Mesendoderm (in vitro differentiated cells): ENCODE data around the gene RAVER1.
A peak's percentile ranks its signal among the peaks of the same experiment; 100 is the strongest.

Experiments used
- DNase-seq: peaks from one replicate; pipeline ENCODE4 v3.0.0; 2013
- H2AK5ac ChIP-seq: 2 replicates; pipeline ENCODE4 v1.6.1; 2013; ENCODE audit warnings: low read length, inconsistent platforms
- H2BK120ac ChIP-seq: 2 replicates; pipeline ENCODE4 v1.6.1; 2013; ENCODE audit warnings: low read depth, mild to moderate bottlenecking, low read length, moderate library complexity, mixed read lengths
- H2BK15ac ChIP-seq: replicated peaks from 2 replicates; pipeline ENCODE4 v1.6.1; 2013; ENCODE audit warnings: low read depth, mild to moderate bottlenecking, moderate library complexity
- H2BK5ac ChIP-seq: 2 replicates; pipeline ENCODE4 v1.6.1; 2013; ENCODE audit warnings: low read length, inconsistent platforms
- H3K18ac ChIP-seq: 2 replicates; pipeline ENCODE4 v1.6.1; 2013; ENCODE audit warnings: mild to moderate bottlenecking, low read length, mixed read lengths
- H3K23ac ChIP-seq: one replicate; pipeline ENCODE4 v1.6.1; 2013; ENCODE audit warnings: low read length
- H3K27ac ChIP-seq: 2 replicates; pipeline ENCODE4 v1.5.1; 2013; ENCODE audit warnings: low read depth, mild to moderate bottlenecking, inconsistent platforms, low read length, moderate library complexity
- H3K27me3 ChIP-seq: 2 replicates; pipeline ENCODE4 v1.6.1; 2013; ENCODE audit warnings: low read length, control low read depth, mild to moderate bottlenecking, inconsistent platforms; ENCODE audit not compliant: insufficient read depth, poor library complexity
- H3K36me3 ChIP-seq: 2 replicates; pipeline ENCODE4 v1.6.1; 2013; ENCODE audit warnings: low read length, inconsistent platforms; ENCODE audit not compliant: control insufficient read depth, insufficient read depth
- H3K4ac ChIP-seq: one replicate; pipeline ENCODE4 v1.6.1; 2013; ENCODE audit warnings: low read depth, mild to moderate bottlenecking, low read length, moderate library complexity
- H3K4me1 ChIP-seq: 2 replicates; pipeline ENCODE4 v1.6.1; 2013; ENCODE audit warnings: low read depth, low read length, inconsistent platforms; ENCODE audit not compliant: control insufficient read depth
- H3K4me2 ChIP-seq: 2 replicates; pipeline ENCODE4 v1.6.1; 2013; ENCODE audit warnings: low read length
- H3K4me3 ChIP-seq: 2 replicates; pipeline ENCODE4 v1.5.1; 2013; ENCODE audit warnings: mild to moderate bottlenecking, low read length
- H3K56ac ChIP-seq: one replicate; pipeline ENCODE4 v1.6.1; 2013; ENCODE audit warnings: low read length
- H3K79me1 ChIP-seq: 2 replicates; pipeline ENCODE4 v1.6.1; 2013; ENCODE audit warnings: low read length, inconsistent platforms
- H3K79me2 ChIP-seq: 2 replicates; pipeline ENCODE4 v1.6.1; 2013; ENCODE audit warnings: mild to moderate bottlenecking, low read length; ENCODE audit not compliant: control insufficient read depth, insufficient read depth
- H3K9ac ChIP-seq: 2 replicates; pipeline ENCODE4 v1.6.1; 2013; ENCODE audit warnings: low read length, inconsistent platforms
- H4K5ac ChIP-seq: one replicate; pipeline ENCODE4 v1.6.1; 2013; ENCODE audit warnings: low read length
- H4K8ac ChIP-seq: one replicate; pipeline ENCODE4 v1.6.1; 2013; ENCODE audit warnings: low read depth, mild to moderate bottlenecking, control low read depth, low read length, moderate library complexity
- WGBS: extraction: QIAGEN DNeasy Blood & Tissue Kit; methylation state at CpG from one replicate; pipeline ENCODE4 v1.1.7; 2013; ENCODE audit warnings: low lambda C conversion rate, missing lambda C conversion rate; ENCODE audit not compliant: insufficient coverage; ENCODE audit errors: extremely low coverage; 5-methylcytosine and 5-hydroxymethylcytosine counted together

RAVER1 gene

GRCh38 chr19:10291554-10292205, 41.6 kb downstream of the RAVER1 start:
- Histone ChIP-seq H3K4me1 (peaks cover 5% of the 10 kb centered on the region), H3K4ac (no peak overlapping the region), H2BK15ac (no peak overlapping the region), H3K79me1 (no peaks in the 10 kb centered on the region), H3K4me3 (no peak overlapping the region), H3K56ac (peak overlapping the region; percentile 64), H2BK5ac (no peak overlapping the region), H3K27ac (no peak overlapping the region), H2BK120ac (no peak overlapping the region), H3K9ac (peak overlapping the region; percentile 43), H4K5ac (no peak overlapping the region), H4K8ac (no peak overlapping the region), H3K4me2 (peak overlapping the region; percentile 59), H2AK5ac (no peak overlapping the region), H3K36me3 (no peaks in the 10 kb centered on the region), H3K79me2 (no peaks in the 10 kb centered on the region), H3K18ac (no peak overlapping the region), H3K23ac (no peak overlapping the region), H3K27me3 (peaks cover 52% of the 10 kb centered on the region)
- DNase-seq, result no peak
- WGBS, result no CpG with 5 or more reads among the region's 49 CpGs

DNA sequence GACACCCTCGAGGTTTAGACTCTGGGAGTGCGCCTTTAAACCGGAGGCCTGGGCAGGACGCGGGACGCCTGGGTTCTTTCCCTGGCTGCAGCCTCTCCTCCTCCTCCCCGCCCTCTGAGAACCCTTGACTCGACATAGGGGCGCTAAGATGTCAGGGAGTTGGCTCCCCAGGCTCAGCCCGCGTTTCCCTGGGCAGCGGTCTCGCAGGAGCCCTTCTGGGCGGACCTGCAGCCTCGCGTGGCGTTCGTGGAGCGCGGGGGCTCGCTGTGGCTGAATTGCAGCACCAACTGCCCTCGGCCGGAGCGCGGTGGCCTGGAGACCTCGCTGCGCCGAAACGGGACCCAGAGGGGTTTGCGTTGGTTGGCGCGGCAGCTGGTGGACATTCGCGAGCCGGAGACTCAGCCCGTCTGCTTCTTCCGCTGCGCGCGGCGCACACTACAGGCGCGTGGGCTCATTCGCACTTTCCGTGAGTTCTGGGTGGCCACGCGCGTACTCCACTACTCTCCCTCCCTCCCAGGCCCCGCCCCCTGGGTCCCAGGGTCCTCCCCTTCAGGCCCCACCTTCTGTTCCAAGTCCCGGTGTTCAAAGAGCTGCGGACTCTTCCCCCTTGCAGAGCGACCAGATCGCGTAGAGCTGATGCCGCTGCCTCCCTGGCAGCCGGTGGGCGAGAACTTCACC, 42.3 kb downstream of the RAVER1 start:
- Histone ChIP-seq H2BK120ac (no peak overlapping the region), H3K4me1 (peaks cover 5% of the 10 kb centered on the region), H3K56ac (peak overlapping the region; percentile 64), H3K18ac (no peak overlapping the region), H3K4me2 (peak overlapping the region; percentile 59), H3K9ac (peak overlapping the region; percentile 32), H3K4me3 (no peak overlapping the region), H3K27me3 (peaks cover 48% of the 10 kb centered on the region), H4K8ac (no peak overlapping the region), H4K5ac (no peak overlapping the region), H2BK15ac (no peak overlapping the region), H3K79me2 (no peaks in the 10 kb centered on the region), H3K36me3 (no peaks in the 10 kb centered on the region), H3K4ac (no peak overlapping the region), H2BK5ac (no peak overlapping the region), H3K27ac (no peak overlapping the region), H3K23ac (peak overlapping the region; percentile 66), H2AK5ac (no peak overlapping the region), H3K79me1 (no peaks in the 10 kb centered on the region)
- WGBS, result no CpG with 5 or more reads among the region's 57 CpGs
- DNase-seq, result peak; percentile 60

- no CpG with 5 or more reads among the region's 30 CpGs for WGBS
- peak; percentile 21 for DNase-seq
- peaks cover 43% of the 10 kb centered on the region for H3K27me3 ChIP-seq
Observed at GRCh38 chr19:10290357-10290875, 42.9 kb downstream of the RAVER1 start.

GRCh38 chr19:10289836-10290356, 43.4 kb downstream of the RAVER1 start, which contains the start of gene ICAM5:
Gene ICAM5, plus strand, starts transcription at chr19:10289952. Its CDS starts 92 bp downstream, at chr19:10290044.
- Histone ChIP-seq H3K56ac (peak within 1 kb of the TSS; percentile 81), H3K23ac (peak within 1 kb of the TSS; percentile 66), H2BK120ac (no peak within 1 kb of the TSS), H3K79me1 (no peaks in the 10 kb centered on the region), H3K36me3 (no peaks in the 10 kb centered on the region), H3K4me3 (peak within 1 kb of the TSS; percentile 7), H3K27me3 (peaks cover 43% of the 10 kb centered on the region), H3K27ac (no peak within 1 kb of the TSS), H2BK5ac (no peak within 1 kb of the TSS), H2BK15ac (no peak within 1 kb of the TSS), H2AK5ac (no peak within 1 kb of the TSS), H3K18ac (no peak within 1 kb of the TSS), H3K9ac (peak within 1 kb of the TSS; percentile 36), H3K4me1 (peaks cover 5% of the 10 kb centered on the region), H3K79me2 (no peaks in the 10 kb centered on the region), H4K5ac (no peak within 1 kb of the TSS), H3K4ac (no peak within 1 kb of the TSS), H3K4me2 (peak within 1 kb of the TSS; percentile 80), H4K8ac (no peak within 1 kb of the TSS)
- DNase-seq, result no peak
- no CpG with 5 or more reads among the region's 45 CpGs for WGBS

More at GRCh38 chr19:10290357-10290875, 42.9 kb downstream of the RAVER1 start:
- Histone ChIP-seq H3K4me2 (peak overlapping the region; percentile 59), H3K36me3 (no peaks in the 10 kb centered on the region), H3K79me1 (no peaks in the 10 kb centered on the region), H3K23ac (peak overlapping the region; percentile 66), H2BK5ac (no peak overlapping the region), H2BK120ac (no peak overlapping the region), H3K4me3 (no peak overlapping the region), H2BK15ac (no peak overlapping the region), H2AK5ac (no peak overlapping the region), H3K79me2 (no peaks in the 10 kb centered on the region), H4K5ac (no peak overlapping the region), H3K56ac (peak overlapping the region; percentile 5), H3K4ac (no peak overlapping the region), H3K9ac (peak overlapping the region; percentile 36), H3K27ac (no peak overlapping the region), H3K4me1 (peaks cover 5% of the 10 kb centered on the region), H4K8ac (no peak overlapping the region), H3K18ac (no peak overlapping the region)

GRCh38 chr19:10289167-10289835, 44.0 kb downstream of the RAVER1 start:
- Histone ChIP-seq H2BK120ac (no peak overlapping the region), H2BK5ac (no peak overlapping the region), H2AK5ac (no peak overlapping the region), H3K4me1 (peaks cover 5% of the 10 kb centered on the region), H3K27me3 (peaks cover 43% of the 10 kb centered on the region), H2BK15ac (no peak overlapping the region), H3K4ac (no peak overlapping the region), H3K9ac (no peak overlapping the region), H3K23ac (no peak overlapping the region), H3K79me1 (no peaks in the 10 kb centered on the region), H3K18ac (no peak overlapping the region), H3K27ac (no peak overlapping the region), H3K4me2 (peak overlapping the region; percentile 80), H4K5ac (no peak overlapping the region), H3K79me2 (no peaks in the 10 kb centered on the region), H4K8ac (no peak overlapping the region), H3K4me3 (peak overlapping the region; percentile 7), H3K36me3 (no peaks in the 10 kb centered on the region), H3K56ac (peak overlapping the region; percentile 81)
- DNase-seq, result peak; percentile 58
- WGBS, result no CpG with 5 or more reads among the region's 50 CpGs
